Measurements from ENCODE around the gene PITX1. TPM values are rescaled to one million over a fixed set of nuclear protein-coding genes. Genes with fewer than 3 reads are reported as not detected.

The PITX1 gene
- total RNA-seq, 1 donor from 2014 or later: 141 TPM

- intact Hi-C loops (cut with DNase I): loop anchor here (10.0 kb wide), 1 partner anchor 742 kb away; no protein-coding TSS in a partner anchor
- Histone ChIP-seq H3K4me3 (peak overlapping the region in 1 of 2 donors; percentile 57), H3K4me1 (peaks cover 23% of the 10 kb centered on the region), H3K27me3 (peaks cover 11% of the 10 kb centered on the region), H3K36me3 (no peaks in the 10 kb centered on the region), H3K27ac (peak overlapping the region; percentile 95), H3K9me3 (no peaks in the 10 kb centered on the region)
- TF ChIP-seq CTCF (IDR thresholded peaks at IDR 0.05) (no peak), POLR2AphosphoS5 (IDR thresholded peaks at IDR 0.05; ENCODE audit: insufficient read depth in 1 of 2, low read depth in 1 of 2) (no peak), POLR2A (IDR thresholded peaks at IDR 0.05) (no peak)
- DNase-seq (ENCODE audit: extremely low spot score in 2 of 2): no peak
Observed at GRCh38 chr5:135026645-135027265, 7.3 kb downstream of the PITX1 start.

GRCh38 chr5:135025730-135026644 lies 8.0 kb downstream of the PITX1 start:
- no peak for DNase-seq (ENCODE audit: extremely low spot score in 2 of 2)
- intact Hi-C loops (cut with DNase I): loop anchor here (10.0 kb wide), 1 partner anchor 741 kb away; no protein-coding TSS in a partner anchor
- Histone ChIP-seq H3K36me3 (no peaks in the 10 kb centered on the region), H3K4me3 (no peak overlapping the region), H3K4me1 (peaks cover 18% of the 10 kb centered on the region), H3K9me3 (no peaks in the 10 kb centered on the region), H3K27ac (peak overlapping the region; percentile 95), H3K27me3 (peaks cover 8% of the 10 kb centered on the region)
- no peak for TF ChIP-seq CTCF (IDR thresholded peaks at IDR 0.05)
- TF ChIP-seq POLR2AphosphoS5 (IDR thresholded peaks at IDR 0.05; ENCODE audit: insufficient read depth in 1 of 2, low read depth in 1 of 2): no peak

GRCh38 chr5:135024956-135025729 lies 8.9 kb downstream of the PITX1 start:
- H3K9me3 ChIP-seq: no peaks in the 10 kb centered on the region
- peaks cover 8% of the 10 kb centered on the region for H3K27me3 ChIP-seq
- peaks cover 10% of the 10 kb centered on the region for H3K4me1 ChIP-seq
- H3K27ac ChIP-seq: peak overlapping the region; percentile 95
- H3K36me3 ChIP-seq: no peaks in the 10 kb centered on the region
- TF ChIP-seq POLR2AphosphoS5 (IDR thresholded peaks at IDR 0.05; ENCODE audit: insufficient read depth in 1 of 2, low read depth in 1 of 2): peak in 1 of 2 donors; percentile 39
- no peak for TF ChIP-seq CTCF (IDR thresholded peaks at IDR 0.05)
- no peak for TF ChIP-seq POLR2A (IDR thresholded peaks at IDR 0.05)
- H3K4me3 ChIP-seq: no peak overlapping the region
- DNase-seq (ENCODE audit: extremely low spot score in 2 of 2): no peak
- intact Hi-C loops (cut with DNase I): loop anchor here (10.0 kb wide), 1 partner anchor 740 kb away; no protein-coding TSS in a partner anchor

GRCh38 chr5:135020111-135020895 lies 13.7 kb downstream of the PITX1 start:
- Histone ChIP-seq H3K9me3 (no peaks in the 10 kb centered on the region), H3K4me3 (no peak overlapping the region), H3K36me3 (no peaks in the 10 kb centered on the region), H3K4me1 (no peaks in the 10 kb centered on the region), H3K27ac (no peak overlapping the region), H3K27me3 (no peaks in the 10 kb centered on the region)
- intact Hi-C loops (cut with DNase I): loop anchor here (10.0 kb wide), 1 partner anchor 736 kb away; no protein-coding TSS in a partner anchor
- TF ChIP-seq POLR2A (IDR thresholded peaks at IDR 0.05) (no peak), CTCF (IDR thresholded peaks at IDR 0.05) (no peak), POLR2AphosphoS5 (IDR thresholded peaks at IDR 0.05; ENCODE audit: insufficient read depth in 1 of 2, low read depth in 1 of 2) (no peak)
- DNase-seq (ENCODE audit: extremely low spot score in 2 of 2): no peak
